GM19468 (cell line): ENCODE measurements around the gene NEB.

Experiments
- ATAC-seq: cut with Tn5 transposase; IDR thresholded peaks from one replicate; pipeline ENCODE4 v1.9.1; 2021; ENCODE audit warnings: mild to moderate bottlenecking, moderate library complexity, moderate number of reproducible peaks; ENCODE audit not compliant: unreplicated experiment; ENCODE audit errors: extremely low read depth

The NEB gene

DNA sequence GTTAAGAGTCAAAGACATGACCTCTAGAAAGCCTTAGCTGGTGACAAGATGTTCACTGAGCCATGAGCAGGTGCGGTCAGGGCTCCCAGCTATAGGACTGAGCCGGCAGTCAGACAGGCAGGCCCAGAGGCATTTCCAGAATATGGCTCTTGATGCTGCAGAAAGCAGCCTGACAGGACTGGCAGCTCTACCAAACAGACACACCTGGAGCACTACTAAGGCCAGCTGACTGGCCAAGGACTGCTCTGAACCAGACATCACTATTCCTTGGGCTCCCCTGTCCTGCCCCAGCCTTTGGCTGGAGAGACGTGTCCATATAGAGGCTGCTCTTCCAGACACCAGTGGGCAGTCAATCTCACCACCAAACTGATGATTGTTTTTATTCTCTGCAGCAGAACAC lies 225.8 kb downstream of the NEB start:
- no peak for ATAC-seq

DNA sequence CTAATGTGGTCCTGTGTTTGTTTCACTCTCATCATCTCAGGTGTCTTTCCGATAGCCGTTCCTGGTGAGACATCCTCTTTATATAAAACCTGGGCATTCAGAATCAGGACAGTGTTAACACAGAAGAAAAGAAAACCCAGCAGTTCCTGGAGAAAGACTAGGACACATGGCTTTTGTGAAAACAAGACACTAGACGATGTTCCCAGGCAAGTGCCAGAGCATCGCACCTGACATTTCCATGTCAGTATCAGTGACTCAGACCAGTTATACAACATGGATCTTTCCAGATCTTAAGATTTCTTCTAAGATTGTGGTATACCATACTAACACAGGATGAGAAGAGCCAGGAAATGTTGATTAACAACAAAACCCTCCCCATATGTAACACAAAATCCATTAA lies 228.1 kb downstream of the NEB start:
- no peak for ATAC-seq

DNA sequence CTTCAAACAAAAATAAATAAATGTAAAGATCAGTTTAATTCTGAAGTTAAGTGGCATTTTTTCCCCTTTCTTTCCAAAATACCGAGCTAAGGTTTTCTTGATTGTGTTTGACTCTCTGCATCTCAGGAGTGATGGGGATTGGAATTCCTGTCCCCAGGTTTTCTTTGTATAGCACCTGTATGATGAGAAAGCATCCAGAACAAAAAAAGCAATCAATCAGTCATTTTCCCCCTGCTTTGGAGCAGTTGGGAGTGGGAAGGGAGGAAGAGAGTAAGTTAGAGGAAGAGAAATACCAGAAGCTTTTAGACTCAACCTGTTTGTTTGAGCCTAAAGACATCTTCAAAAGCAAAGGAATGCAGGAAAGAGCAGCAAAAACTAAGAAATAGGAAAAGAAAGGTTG lies 236.1 kb downstream of the NEB start:
- ATAC-seq, result no peak

DNA sequence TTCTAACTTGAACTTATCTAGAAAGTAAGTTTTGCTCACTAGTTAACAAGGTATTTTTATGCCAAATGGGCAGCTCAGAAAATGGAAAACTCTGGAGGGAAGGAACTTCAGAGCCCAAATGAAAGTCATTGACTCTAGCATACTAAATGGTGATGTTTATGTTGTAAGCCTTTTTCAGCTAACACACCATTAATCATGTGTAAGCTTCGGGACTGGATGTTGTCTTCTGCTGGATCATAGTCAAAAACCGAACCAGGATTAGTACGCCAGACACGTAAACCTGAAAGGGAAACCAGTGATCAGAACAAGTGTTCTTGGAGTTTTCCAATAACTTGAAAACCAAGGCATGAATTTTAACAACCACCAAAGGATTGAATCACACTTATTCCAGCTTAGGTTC lies 242.8 kb downstream of the NEB start:
- no peak for ATAC-seq

DNA sequence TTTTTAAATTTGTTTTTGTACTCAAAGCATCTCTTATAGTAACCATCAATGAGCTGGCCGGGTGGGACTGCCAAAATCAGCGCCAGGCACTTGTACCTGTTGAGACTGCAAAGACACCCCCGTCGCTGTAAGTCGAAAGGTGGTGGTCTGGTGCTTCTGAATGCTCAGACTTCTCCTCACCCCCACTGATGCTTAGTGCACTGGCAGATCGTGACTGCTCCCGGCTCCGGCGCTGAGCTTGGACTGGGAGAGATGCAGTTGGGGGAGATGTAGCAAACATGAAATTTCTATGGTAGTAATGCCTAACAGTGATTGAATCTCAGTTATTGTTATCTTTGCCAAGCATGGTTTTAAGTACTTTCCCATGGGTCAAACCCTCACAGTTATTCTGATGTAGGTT lies 244.0 kb downstream of the NEB start:
- no peak for ATAC-seq

DNA sequence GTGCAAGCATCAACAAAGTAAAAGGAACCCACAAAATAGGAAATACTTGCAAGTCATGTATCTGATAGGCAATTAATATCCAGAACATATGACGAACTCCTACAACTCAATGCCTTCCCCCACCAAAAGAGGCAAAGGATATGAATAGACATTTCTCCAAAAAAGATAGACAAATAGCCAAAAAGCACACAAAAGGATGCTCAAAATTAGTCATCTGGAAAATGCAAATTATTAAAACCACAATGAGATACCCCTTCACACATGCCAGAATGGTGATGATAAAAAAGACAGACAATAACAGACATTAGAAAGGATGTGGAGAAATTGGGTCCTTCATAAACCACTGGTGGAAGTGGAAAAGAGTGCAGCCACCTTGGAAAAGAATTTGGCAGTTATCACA lies 248.2 kb downstream of the NEB start:
- ATAC-seq, result no peak

DNA sequence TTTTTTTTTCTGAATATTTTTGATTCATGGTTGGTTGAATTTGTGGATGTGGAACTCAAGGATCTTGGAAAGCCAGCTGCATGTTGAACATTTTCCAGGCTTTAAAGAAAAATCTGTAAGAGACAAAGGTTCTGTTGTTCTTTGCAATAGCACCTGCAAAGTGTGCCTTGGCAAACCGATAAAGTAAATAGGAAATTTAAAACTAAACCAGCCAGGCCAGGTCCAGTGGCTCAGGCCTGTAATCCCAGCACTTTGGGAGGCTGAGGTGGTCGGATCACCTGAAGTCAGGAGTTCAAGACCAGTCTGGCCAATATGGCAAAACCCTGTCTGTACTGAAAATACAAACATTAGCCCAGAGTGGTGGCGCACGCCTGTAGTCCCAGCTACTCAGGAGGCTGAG lies 250.2 kb downstream of the NEB start:
- no peak for ATAC-seq

DNA sequence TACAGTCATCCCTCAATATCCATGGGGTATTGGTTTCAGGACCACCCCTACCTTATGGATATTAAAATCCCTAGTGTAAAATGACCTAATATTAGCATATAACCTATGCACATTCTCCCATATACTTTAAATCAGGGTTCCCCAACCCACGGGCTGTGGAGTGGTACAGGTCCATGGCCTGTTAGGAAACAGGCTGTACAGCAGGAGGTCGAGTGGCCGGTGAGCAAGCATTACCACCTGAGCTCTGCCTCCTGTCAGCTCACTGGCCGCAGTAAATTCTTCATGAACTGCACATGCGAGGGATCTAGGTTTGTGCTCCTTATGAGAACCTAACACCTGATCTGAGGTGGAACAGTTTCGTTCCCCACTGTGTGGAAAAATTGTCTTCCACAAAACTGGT lies 250.7 kb downstream of the NEB start:
- ATAC-seq, result no peak

DNA sequence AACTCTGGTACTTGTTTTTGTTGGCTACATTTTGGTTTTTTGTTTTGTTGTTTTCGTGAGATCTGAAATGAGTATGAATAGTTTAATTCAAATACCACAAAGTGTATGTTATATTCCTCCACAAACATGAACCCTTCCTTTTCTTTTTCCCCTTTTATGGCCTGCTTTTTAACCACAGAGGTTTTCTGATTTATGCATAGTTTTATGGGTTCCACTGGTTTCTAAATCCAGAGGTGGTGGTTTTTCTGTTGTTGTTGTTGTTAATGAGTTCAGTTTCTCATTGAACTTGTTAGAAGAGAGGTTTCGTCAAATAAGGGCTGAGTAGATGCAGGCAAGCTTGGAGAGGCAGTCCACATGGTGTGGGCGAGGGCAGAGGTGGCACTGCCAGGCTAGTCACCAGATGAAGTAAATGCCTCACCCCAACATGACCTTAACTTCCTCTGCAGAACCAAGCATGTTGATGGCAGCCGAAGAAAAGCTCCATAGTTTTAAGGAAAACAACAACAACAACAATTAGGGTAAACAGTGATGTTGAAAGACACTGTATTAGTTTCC lies 252.0 kb downstream of the NEB start:
- ATAC-seq, result no peak

DNA sequence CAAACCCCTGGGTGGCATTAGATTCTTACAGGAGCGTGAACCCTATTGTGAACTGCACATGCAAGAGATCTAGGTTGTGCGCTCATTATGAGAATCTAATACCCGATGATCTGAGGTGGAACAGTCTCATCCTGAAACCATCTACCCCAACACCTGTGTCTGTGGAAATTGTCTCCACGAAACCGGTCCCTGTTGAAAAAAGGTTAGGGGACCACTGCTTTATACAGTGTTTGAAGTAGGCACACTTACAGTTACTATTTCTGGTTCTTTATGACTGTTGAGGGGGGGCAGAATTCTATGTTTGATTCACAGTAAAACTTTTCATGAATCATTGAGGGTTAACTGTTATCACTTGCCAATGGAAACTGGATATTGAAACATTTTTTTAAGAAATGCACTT lies 252.5 kb downstream of the NEB start:
- no peak for ATAC-seq

DNA sequence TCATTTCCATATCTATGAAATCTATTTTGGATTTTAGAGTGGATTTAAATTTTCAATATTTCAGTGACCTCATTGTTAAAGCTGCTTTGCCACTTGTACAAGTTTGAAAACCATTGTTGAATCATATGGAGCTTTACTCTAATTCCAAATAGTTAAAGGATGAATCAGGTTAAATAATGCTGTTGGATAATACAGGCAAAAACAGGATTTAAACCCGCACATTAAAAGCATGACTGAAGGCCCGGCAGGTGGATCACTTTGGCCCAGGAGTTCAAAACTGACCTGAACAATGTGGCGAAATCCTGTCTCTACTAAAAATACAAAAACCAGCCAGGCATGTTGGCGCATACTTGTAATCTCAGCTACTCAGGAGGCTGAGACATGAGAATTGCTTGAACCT lies 256.3 kb downstream of the NEB start:
- ATAC-seq, result no peak

DNA sequence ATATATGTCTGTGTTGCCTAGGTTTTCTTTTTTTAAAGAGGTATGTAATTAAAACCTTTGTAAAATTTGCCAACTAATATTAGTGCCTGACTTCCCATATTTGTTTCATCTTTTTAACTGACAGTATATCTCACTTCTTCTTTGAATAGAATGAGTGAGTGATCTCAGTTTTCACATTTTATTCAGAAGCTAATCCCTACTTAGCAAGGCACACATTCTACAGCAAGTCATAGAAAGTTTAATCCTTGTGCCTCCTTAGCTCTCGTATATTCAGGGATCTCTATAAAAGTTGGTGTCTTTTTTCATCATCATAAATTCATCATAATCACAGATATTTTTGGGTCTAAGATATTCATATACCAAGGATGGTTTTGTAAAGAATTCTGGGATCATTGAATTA lies 258.0 kb downstream of the NEB start:
- no peak for ATAC-seq

DNA sequence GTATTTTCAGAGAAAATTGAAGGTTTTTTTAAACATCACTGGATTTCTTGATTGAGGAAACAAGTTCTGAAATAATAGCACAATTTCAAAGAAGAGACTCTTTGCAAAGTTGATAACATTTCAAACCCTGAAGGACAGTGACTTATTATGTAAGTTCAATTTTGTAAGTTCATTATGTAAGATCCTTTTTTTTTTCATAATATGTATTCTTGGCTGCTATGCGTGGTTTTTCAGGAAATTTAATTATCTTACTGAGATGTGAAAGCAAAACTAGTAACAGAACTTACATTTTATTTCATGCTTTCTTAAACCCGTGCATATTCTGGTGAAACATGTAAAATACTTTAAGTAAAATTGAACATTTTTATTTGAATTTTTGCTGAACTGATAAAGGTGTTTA lies 259.2 kb downstream of the NEB start:
- ATAC-seq, result no peak

DNA sequence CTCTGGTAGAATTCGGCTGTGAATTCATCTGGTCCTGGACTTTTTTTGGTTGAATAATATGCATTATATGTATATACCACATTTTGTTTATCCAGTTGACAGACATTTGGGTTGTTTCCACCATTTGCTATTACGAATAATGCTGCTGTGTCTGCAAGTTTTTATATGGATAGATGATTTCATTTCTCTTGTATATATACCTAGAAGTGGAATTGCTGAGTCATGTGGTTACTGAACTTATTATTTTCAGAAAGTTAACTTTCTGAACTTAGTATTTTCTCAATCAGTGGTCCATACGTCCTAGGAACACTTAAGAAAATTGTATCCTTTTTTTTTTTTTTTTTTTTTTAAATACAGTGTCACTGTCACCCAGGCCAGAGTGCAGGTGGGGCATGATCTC lies 261.3 kb downstream of the NEB start:
- ATAC-seq, result no peak

DNA sequence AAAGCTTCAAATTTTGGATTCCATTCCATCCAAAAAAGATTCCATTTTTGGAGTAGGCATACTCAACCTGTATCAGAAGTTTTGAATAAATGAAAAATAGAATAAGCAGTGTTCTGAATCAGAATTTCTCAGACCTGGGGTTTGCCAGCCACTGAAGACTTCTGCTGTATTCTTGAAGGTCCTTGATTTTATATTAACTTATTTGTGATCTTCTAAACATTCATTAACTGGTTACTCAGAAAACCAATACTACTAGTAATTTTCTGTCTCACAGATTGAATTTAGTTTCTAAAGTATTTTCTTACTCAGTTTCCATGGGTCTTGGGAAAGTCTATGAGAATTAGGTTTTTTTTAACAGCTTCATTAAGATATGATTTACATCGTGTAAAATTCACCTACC lies 263.7 kb downstream of the NEB start:
- no peak for ATAC-seq

DNA sequence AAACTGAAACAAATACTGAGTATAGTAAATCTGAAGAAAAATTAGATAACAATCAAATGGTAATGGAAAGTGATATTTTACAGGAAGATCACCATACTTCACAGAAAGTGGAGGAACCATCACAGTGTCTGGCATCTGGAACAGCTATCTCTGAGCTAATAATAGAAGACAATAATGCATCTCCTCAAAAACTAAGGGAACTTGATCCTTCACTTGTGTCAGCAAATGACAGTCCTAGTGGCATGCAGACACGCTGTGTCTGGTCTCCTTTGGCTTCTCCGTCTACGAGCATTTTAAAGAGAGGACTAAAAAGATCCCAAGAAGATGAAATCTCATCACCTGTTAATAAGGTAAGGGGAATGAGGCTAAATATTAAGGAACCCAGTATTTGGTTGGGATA lies 268.5 kb downstream of the NEB start:
- no peak for ATAC-seq

DNA sequence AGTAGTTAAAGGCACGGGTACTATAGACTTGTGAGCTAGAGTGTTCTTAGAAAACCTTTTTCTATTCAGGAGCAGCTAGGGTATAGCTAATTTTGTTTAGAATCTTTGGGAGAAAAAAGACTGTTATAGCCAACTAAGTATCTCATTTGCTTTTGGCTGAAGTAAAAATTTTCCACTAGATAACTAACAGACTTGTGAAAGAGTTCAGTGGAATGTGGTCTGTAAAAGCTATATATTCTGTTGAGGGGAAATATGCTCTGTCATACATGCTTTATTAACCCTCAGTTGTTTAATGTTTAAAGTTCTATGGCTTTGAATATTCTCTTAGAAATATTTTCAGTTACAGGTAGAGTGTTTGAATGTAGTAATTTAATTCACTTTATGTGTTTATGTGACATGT lies 274.9 kb downstream of the NEB start:
- no peak for ATAC-seq

DNA sequence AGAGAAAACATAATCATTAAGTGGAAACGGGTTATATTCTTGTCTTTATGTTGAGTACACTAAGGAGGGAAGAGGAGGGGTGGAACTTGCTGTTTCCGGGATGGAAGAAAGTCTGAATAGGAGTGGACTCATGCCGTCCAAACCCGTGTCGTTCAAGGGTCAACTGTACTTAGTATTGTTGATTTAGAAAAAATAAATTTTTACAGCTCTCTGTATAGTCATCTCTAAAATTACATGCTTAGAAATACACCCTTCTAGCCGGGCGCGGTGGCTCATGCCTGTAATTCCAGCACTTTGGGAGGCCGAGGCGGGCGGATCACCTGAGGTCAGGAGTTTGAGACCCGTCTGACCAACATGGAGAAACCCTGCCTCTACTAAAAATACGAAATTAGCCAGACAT lies 295.1 kb downstream of the NEB start:
- no peak for ATAC-seq

DNA sequence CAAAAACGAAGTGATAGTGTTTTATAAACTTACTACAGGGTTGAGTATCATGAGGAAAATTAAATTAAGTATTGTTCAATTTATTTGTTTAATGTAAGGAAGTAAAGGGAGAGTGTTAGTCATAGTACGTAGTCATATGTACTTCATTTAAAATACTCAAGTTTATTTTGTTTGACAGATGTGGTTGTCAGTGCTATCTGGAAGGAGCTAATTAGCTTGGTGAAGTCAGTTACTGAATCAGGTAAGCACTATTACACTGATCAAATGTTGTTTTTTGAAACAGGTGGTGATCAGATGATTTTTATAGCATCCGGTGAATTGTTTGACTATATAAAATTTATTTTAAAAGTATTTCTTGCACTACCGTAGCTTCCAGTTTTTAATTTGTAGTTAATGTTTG lies 295.8 kb downstream of the NEB start:
- no peak for ATAC-seq

DNA sequence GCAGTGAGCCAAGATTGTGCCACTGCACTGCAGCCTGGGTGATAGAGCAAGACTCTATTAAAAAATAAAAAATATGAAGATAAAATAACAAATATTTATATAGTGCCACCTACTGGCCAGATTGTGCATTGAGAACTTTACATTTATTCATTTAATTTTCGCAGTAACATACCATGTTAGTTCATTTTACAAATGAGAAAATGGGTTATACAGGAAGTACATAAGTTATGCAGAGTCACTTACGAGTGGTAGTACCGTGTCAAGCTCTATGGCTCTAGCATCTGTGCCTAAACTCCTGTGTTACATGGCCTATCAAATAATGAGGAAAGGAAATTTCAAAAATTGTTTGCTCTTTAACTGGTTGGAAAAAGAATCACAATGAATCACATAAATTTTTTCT lies 296.6 kb downstream of the NEB start:
- no peak for ATAC-seq
